H1 (cell line): ENCODE data around the gene CACNA2D3. TPM values are rescaled to one million over a fixed set of nuclear protein-coding genes. Genes with fewer than 3 reads are reported as not detected.

Source experiments
- CTCF ChIA-PET: fragments of 300-600 bp; sonication (Branson Sonifier 250); formaldehyde crosslinking; loops from one replicate; lab custom pipeline; 2021; ENCODE audit not compliant: partially characterized antibody; lab: Charles Lee
- POLR2A ChIA-PET: fragments of 300-600 bp; sonication (Branson Sonifier 250); formaldehyde crosslinking; loops from one replicate; lab custom pipeline; 2021; ENCODE audit warnings: inconsistent platforms; ENCODE audit not compliant: partially characterized antibody; lab: Charles Lee
- DNase-seq, 2 experiments: peaks; one replicate each; pipeline versions ENCODE4 v3.0.0 to v3.0.0-alpha.2; 2010 to 2022; ENCODE audit warnings: low spot score in 2 of 2, low read depth in 1 of 2, mixed read lengths in 1 of 2
- FAIRE-seq: peaks from 2 replicates; lab custom pipeline; 2011; peaks lifted over from hg19 to GRCh38; lab: Jason Lieb, UNC
- H2AFZ ChIP-seq: 2 replicates; pipeline ENCODE4 v1.8.1; 2012; ENCODE audit warnings: low read length, inconsistent platforms
- H2AK5ac ChIP-seq: 2 replicates; pipeline ENCODE4 v1.6.1; 2013; ENCODE audit warnings: low read depth, low read length
- H2BK120ac ChIP-seq: replicated peaks from 2 replicates; pipeline ENCODE3; 2013; ENCODE audit warnings: low read depth, low read length, inconsistent platforms
- H2BK12ac ChIP-seq: 2 replicates; pipeline ENCODE4 v1.6.1; 2013; ENCODE audit warnings: low read depth, low read length
- H2BK15ac ChIP-seq: 2 replicates; pipeline ENCODE4 v1.6.1; 2013; ENCODE audit warnings: low read length
- H2BK20ac ChIP-seq: 2 replicates; pipeline ENCODE4 v1.6.1; 2013; ENCODE audit warnings: low read length
- H2BK5ac ChIP-seq: 2 replicates; pipeline ENCODE4 v1.6.1; 2013; ENCODE audit warnings: low read depth, low read length
- H3K14ac ChIP-seq: 2 replicates; pipeline ENCODE4 v1.6.1; 2013; ENCODE audit warnings: inconsistent platforms; ENCODE audit not compliant: insufficient read length
- H3K18ac ChIP-seq: 2 replicates; pipeline ENCODE4 v1.6.1; 2013; ENCODE audit warnings: low read length; ENCODE audit errors: extremely low read depth
- H3K23ac ChIP-seq: 2 replicates; pipeline ENCODE4 v1.6.1; 2013; ENCODE audit warnings: inconsistent platforms; ENCODE audit not compliant: insufficient read length
- H3K23me2 ChIP-seq: 2 replicates; pipeline ENCODE4 v1.6.1; 2013; ENCODE audit warnings: low read depth, low read length
- H3K27ac ChIP-seq: 2 replicates; pipeline ENCODE4 v1.6.1; 2011; ENCODE audit warnings: low read depth, low read length, inconsistent platforms
- H3K27me3 ChIP-seq, 4 experiments: replicated peaks in 1 of 4; 1 replicate in 1 of 4; 2 replicates in 3 of 4; pipeline versions ENCODE4 v1.6.1 to v1.8.1; 2011 to 2013; ENCODE audit warnings: low read length in 3 of 4, mild to moderate bottlenecking in 3 of 4, inconsistent platforms in 2 of 4, mixed read lengths in 2 of 4, moderate library complexity in 1 of 4; ENCODE audit not compliant: control insufficient read depth in 3 of 4, insufficient read depth in 3 of 4; ENCODE audit errors: extremely low read depth in 1 of 4
- H3K36me3 ChIP-seq, 4 experiments: 2 replicates each; pipeline versions ENCODE4 v1.6.1 to v1.8.1; 2011 to 2013; ENCODE audit warnings: mild to moderate bottlenecking in 4 of 4, low read length in 3 of 4, moderate library complexity in 2 of 4, control low read depth in 1 of 4, inconsistent platforms in 1 of 4; ENCODE audit not compliant: insufficient read depth in 4 of 4, control insufficient read depth in 2 of 4
- H3K4ac ChIP-seq: replicated peaks from 2 replicates; pipeline ENCODE3; 2013; ENCODE audit warnings: low read length, low read depth, mixed read lengths, inconsistent platforms; ENCODE audit not compliant: insufficient read length
- H3K4me1 ChIP-seq, 4 experiments: replicated peaks in 1 of 4; 1 replicate in 1 of 4; 2 replicates in 3 of 4; pipeline versions ENCODE4 v1.6.1 to v1.8.1; 2011 to 2013; ENCODE audit warnings: low read length in 3 of 4, inconsistent platforms in 2 of 4, mixed read lengths in 1 of 4; ENCODE audit not compliant: insufficient read depth in 4 of 4, control insufficient read depth in 3 of 4
- H3K4me2 ChIP-seq, 2 experiments: 2 replicates each; pipeline versions ENCODE4 v1.6.1 to v1.8.1; 2011 to 2013; ENCODE audit warnings: low read depth in 2 of 2, low read length in 2 of 2, control low read depth in 1 of 2, inconsistent platforms in 1 of 2, mild to moderate bottlenecking in 1 of 2; ENCODE audit not compliant: insufficient read depth in 1 of 2
- H3K4me3 ChIP-seq, 4 experiments: fragments of 200-600, 300-600 bp in 1 of 4; sonication (generic), shearing (Covaris generic), sonication (Bioruptor Twin) in 1 of 4; 2 replicates each; pipeline versions ENCODE4 v1.5.1 to v1.8.1; 2011 to 2016; ENCODE audit warnings: low read length in 4 of 4, low read depth in 3 of 4, control low read depth in 2 of 4, inconsistent platforms in 2 of 4, mild to moderate bottlenecking in 2 of 4, mixed read lengths in 1 of 4, moderate library complexity in 1 of 4; ENCODE audit not compliant: insufficient read depth in 2 of 4; ENCODE audit errors: extremely low read depth in 1 of 4
- H3K56ac ChIP-seq: replicated peaks from 2 replicates; pipeline ENCODE3; 2013; ENCODE audit warnings: low read depth, mild to moderate bottlenecking, mixed read lengths, low read length, inconsistent platforms; ENCODE audit not compliant: insufficient read length
- H3K79me1 ChIP-seq: 2 replicates; pipeline ENCODE4 v1.6.1; 2013; ENCODE audit warnings: low read depth, low read length, control low read depth
- H3K79me2 ChIP-seq, 2 experiments: 2 replicates each; pipeline versions ENCODE4 v1.6.1 to v1.8.1; 2012 to 2013; ENCODE audit warnings: low read length in 2 of 2, mild to moderate bottlenecking in 2 of 2, inconsistent platforms in 1 of 2; ENCODE audit not compliant: insufficient read depth in 2 of 2, control insufficient read depth in 1 of 2
- H3K9ac ChIP-seq, 4 experiments: replicated peaks in 1 of 4; 1 replicate in 1 of 4; 2 replicates in 3 of 4; pipeline versions ENCODE4 v1.6.1 to v1.8.1; 2011 to 2013; ENCODE audit warnings: low read depth in 3 of 4, low read length in 3 of 4, control low read depth in 2 of 4, mild to moderate bottlenecking in 2 of 4, moderate library complexity in 2 of 4, inconsistent platforms in 1 of 4; ENCODE audit errors: extremely low read depth in 1 of 4
- H3K9me3 ChIP-seq, 2 experiments: 2 replicates each; pipeline versions ENCODE4 v1.6.1 to v1.8.1; 2012 to 2013; ENCODE audit warnings: mild to moderate bottlenecking in 2 of 2, moderate library complexity in 2 of 2, control low read depth in 1 of 2, inconsistent platforms in 1 of 2, low read depth in 1 of 2, low read length in 1 of 2, mixed read lengths in 1 of 2; ENCODE audit not compliant: insufficient read depth in 2 of 2
- H4K20me1 ChIP-seq, 2 experiments: replicated peaks in 1 of 2; 2 replicates each; pipeline versions ENCODE3 to v1.8.1; 2011 to 2013; ENCODE audit warnings: inconsistent platforms in 2 of 2, low read length in 2 of 2, mild to moderate bottlenecking in 1 of 2; ENCODE audit not compliant: insufficient read depth in 2 of 2, control insufficient read depth in 1 of 2
- H4K5ac ChIP-seq: 2 replicates; pipeline ENCODE4 v1.6.1; 2013; ENCODE audit warnings: low read length, low read depth, mixed read lengths, inconsistent platforms; ENCODE audit not compliant: insufficient read length
- H4K8ac ChIP-seq: 2 replicates; pipeline ENCODE4 v1.8.0; 2013; ENCODE audit warnings: mild to moderate bottlenecking, moderate library complexity, low read length, inconsistent platforms; ENCODE audit not compliant: insufficient read depth; ENCODE audit errors: extremely low read depth
- H4K91ac ChIP-seq: replicated peaks from 2 replicates; pipeline ENCODE3; 2013; ENCODE audit warnings: low read length, mixed read lengths, inconsistent platforms; ENCODE audit not compliant: insufficient read length
- GABPA ChIP-seq: IDR thresholded peaks from 2 replicates; pipeline ENCODE4 v1.6.1; 2011; ENCODE audit warnings: mild to moderate bottlenecking, low read length, moderate library complexity, borderline replicate concordance; ENCODE audit not compliant: insufficient read depth
- KDM1A ChIP-seq: fragments of 200-600, 300-600 bp; sonication (generic); IDR thresholded peaks from 2 replicates; pipeline ENCODE4 v1.7.1; 2016; ENCODE audit warnings: mild to moderate bottlenecking, low read length, borderline replicate concordance
- WGBS, 2 experiments: shearing (Covaris generic) in 1 of 2; methylation state at CpG; one replicate each; pipeline versions ENCODE4 v1.1.6 to v1.1.7; 2013 to 2015; ENCODE audit warnings: low lambda C conversion rate in 2 of 2, mixed read lengths in 2 of 2, inconsistent platforms in 1 of 2, low coverage in 1 of 2, missing lambda C conversion rate in 1 of 2; ENCODE audit not compliant: insufficient replicate concordance in 2 of 2, insufficient coverage in 1 of 2, insufficient read length in 1 of 2; ENCODE audit errors: extremely low coverage in 1 of 2, missing lambda C conversion rate in 1 of 2; 5-methylcytosine and 5-hydroxymethylcytosine counted together
- polyA plus RNA-seq, 7 experiments: library from polyadenylated mRNA; depleted of rRNA in 3 of 7; stranded (reverse) in 5 of 7; unstranded in 2 of 7; fragments of >200 nt in 5 of 7; fragments of 200-250 nt in 2 of 7; gene quantifications; 1 replicate in 5 of 7; 2 replicates in 1 of 7; 4 replicates in 1 of 7; pipeline versions ENCODE4 v1.2.1 to v1.2.3, GENCODE V29; 2011 to 2013; ENCODE audit warnings: missing spikeins in 2 of 7, mixed read lengths in 2 of 7
- total RNA-seq: library from RNA; stranded (reverse); fragmentation: NEBNext Ultra II Directional; extraction: Animal tissue kit (Norgen Biotek cat#: 25700); gene quantifications from 2 replicates; pipeline ENCODE4 v1.2.1, GENCODE V29; 2021

Gene CACNA2D3
- total and polyA plus RNA-seq, 2 of the 8 experiments (the other 6 are each of a cell fraction or from before 2014, with no cell fraction given), result 1.5 to 1.8 TPM

DNA sequence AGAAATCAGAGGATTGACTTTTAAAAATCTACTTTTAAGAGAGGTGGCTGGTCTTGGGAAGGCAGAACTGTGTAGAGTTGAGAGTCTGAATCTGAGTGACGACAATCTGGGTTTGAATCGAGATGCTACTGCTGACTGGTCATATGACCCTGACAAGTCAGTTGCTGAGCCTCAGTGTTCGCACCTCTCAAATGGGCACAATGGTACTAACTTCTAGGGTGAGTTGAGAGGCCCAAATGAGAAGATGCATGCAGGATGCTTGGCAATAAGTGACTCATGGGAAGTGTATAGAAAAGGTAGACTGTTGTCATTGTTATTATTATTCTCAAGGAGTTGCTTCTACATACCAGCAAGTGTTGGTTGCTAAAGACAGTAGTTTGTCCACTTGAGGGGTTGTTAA lies 10.3 kb downstream of the CACNA2D3 start:
- H2BK120ac ChIP-seq, result no peak overlapping the region
- H3K4ac ChIP-seq, result no peak overlapping the region
- H2AK5ac ChIP-seq, result no peak overlapping the region
- H3K4me1 ChIP-seq, result peaks cover 0 to 7% (median 3%) of the 10 kb centered on the region in 4 experiments; a peak in 2 of 7 replicates
- H3K18ac ChIP-seq, result no peak overlapping the region
- no peak overlapping the region for H4K8ac ChIP-seq
- no peak overlapping the region for H4K91ac ChIP-seq
- no peak overlapping the region for H3K4me3 ChIP-seq
- H3K9me3 ChIP-seq, result no peaks in the 10 kb centered on the region
- H3K14ac ChIP-seq, result no peak overlapping the region
- no peak for FAIRE-seq
- no peak overlapping the region for H3K27ac ChIP-seq
- no peak overlapping the region for H2BK20ac ChIP-seq
- H2BK12ac ChIP-seq, result no peak overlapping the region
- no peaks in the 10 kb centered on the region; the same call in 1 of the 2 replicates for H3K79me1 ChIP-seq
- H3K56ac ChIP-seq, result no peak overlapping the region
- H2BK5ac ChIP-seq, result no peak overlapping the region
- H3K27me3 ChIP-seq, result no peaks in the 10 kb centered on the region
- H3K79me2 ChIP-seq, result no peaks in the 10 kb centered on the region
- WGBS, 2 experiments, result 95% methylated on average over 3 of the region's 3 CpGs; no CpG with 5 or more reads in 1 of the 2 experiments
- no peak overlapping the region for H3K4me2 ChIP-seq
- TF ChIP-seq GABPA (no peak), KDM1A (peak; percentile 70; the same call in 1 of the 2 replicates)
- no peak overlapping the region for H4K5ac ChIP-seq
- H3K36me3 ChIP-seq, result no peaks in the 10 kb centered on the region; a peak in 1 of 8 replicates
- no peak overlapping the region for H2AFZ ChIP-seq
- DNase-seq, result no peak
- no peak overlapping the region for H3K9ac ChIP-seq
- H3K23ac ChIP-seq, result no peak overlapping the region
- H3K23me2 ChIP-seq, result no peaks in the 10 kb centered on the region
- no peaks in the 10 kb centered on the region for H4K20me1 ChIP-seq
- CTCF ChIA-PET, result interaction anchor here (2.2 to 5.6 kb wide), 3 partner anchors 13 to 194 kb away, joined by 5 to 33 read pairs (median 27); no protein-coding TSS in a partner anchor
- POLR2A ChIA-PET, result no interaction called here
- H2BK15ac ChIP-seq, result no peak overlapping the region
